OCI-LY7 (cell line): ENCODE data around the gene MACROD2.

Source experiments
- EZH2phosphoT487 ChIP-seq: fragments of 200-600 bp; sonication (generic); IDR thresholded peaks from 2 replicates; pipeline ENCODE4 v1.6.1; 2018; ENCODE audit warnings: low read depth, borderline replicate concordance, mild to moderate bottlenecking, mixed run types, antibody characterized with exemption, low read length, moderate library complexity, mixed read lengths
- TF ChIP-seq, protein P1 (sequence below): fragments of 200-600 bp; sonication (generic); conservative IDR thresholded peaks from 2 replicates; pipeline ENCODE4 v1.5.1; 2014; ENCODE audit warnings: mild to moderate bottlenecking, antibody characterized with exemption, low read length, moderate library complexity, mixed read lengths

DNA sequence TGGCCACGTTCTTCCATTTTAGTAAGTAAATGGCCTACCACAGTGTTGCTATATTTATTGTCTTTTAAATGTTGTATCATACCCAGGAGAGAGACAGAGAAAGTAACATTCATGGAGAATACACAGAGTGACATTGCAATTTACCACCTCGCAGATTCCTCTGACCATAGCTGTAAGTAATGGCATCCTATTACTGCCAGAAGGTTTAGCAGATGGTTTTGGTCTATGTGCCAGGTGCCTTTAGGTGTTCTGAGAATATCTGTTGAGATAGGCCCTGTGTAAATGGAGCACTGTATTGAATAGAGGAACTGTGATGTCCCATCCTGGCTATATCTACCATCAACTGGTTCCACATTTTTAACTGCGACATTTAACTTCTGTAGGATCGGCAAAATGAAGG is 2018.3 kb downstream of the MACROD2 start:
- TF ChIP-seq, protein P1, sequence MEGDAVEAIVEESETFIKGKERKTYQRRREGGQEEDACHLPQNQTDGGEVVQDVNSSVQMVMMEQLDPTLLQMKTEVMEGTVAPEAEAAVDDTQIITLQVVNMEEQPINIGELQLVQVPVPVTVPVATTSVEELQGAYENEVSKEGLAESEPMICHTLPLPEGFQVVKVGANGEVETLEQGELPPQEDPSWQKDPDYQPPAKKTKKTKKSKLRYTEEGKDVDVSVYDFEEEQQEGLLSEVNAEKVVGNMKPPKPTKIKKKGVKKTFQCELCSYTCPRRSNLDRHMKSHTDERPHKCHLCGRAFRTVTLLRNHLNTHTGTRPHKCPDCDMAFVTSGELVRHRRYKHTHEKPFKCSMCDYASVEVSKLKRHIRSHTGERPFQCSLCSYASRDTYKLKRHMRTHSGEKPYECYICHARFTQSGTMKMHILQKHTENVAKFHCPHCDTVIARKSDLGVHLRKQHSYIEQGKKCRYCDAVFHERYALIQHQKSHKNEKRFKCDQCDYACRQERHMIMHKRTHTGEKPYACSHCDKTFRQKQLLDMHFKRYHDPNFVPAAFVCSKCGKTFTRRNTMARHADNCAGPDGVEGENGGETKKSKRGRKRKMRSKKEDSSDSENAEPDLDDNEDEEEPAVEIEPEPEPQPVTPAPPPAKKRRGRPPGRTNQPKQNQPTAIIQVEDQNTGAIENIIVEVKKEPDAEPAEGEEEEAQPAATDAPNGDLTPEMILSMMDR = no peak
- TF ChIP-seq EZH2phosphoT487 = no peak
